Measurements from ENCODE around the gene PSMB9.
"Not testable (repeated sequence)": the region's sequence is repeated elsewhere in the genome, so short reads cannot be mapped to it uniquely, and the experiment has no call there.

The PSMB9 gene

DNA sequence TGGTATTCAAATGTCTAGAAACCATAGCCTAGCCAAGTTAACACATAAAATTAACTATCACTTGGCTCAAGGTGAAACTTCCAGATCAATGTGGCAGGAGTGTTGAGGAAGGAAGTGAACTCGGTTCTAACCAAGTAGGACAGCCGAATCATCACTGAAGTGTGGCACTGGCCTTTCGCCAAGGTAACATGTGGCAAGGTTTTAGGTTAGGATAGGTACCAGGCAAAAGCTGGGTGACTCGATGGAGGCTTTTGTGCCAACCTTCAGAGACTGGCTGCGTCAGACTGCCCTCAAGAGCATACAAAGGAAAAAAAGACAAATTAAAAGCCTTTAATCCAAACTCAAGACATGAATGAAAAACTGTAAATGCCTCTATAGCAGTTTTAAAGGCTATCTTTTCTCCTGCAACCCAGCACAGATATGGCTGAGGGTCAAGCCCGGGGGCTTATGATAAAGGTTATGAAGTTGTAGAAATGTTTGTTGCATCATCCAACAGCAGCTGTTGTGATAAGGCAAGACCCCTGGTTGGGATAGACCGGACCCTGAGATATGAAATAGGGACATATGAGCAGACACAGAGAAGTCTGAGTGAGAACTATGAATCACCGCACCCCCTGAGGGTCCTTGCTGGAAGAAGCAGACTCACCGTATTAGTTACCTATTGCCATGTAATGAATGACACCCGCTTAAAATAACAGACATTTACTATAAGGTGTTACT, 11.9 kb downstream of the PSMB9 start:
- Histone ChIP-seq H3K36me3 (ENCODE audit: control insufficient read depth, insufficient read depth, low read length) (no peaks in the 10 kb centered on the region), H3K27me3 (ENCODE audit: control insufficient read depth, insufficient read depth, low read length) (no peaks in the 10 kb centered on the region), H3K9me3 (ENCODE audit: control insufficient read depth, low read length) (no peaks in the 10 kb centered on the region), H3K4me2 (ENCODE audit: low read length) (no peak overlapping the region), H3K4me3 (ENCODE audit: low read depth, low read length) (no peak overlapping the region), H3K79me2 (no peaks in the 10 kb centered on the region), H2AFZ (no peak overlapping the region), H3K27ac (no peak overlapping the region), H3K9ac (no peak overlapping the region), H3K4me1 (no peaks in the 10 kb centered on the region)
- TF ChIP-seq, protein P1, sequence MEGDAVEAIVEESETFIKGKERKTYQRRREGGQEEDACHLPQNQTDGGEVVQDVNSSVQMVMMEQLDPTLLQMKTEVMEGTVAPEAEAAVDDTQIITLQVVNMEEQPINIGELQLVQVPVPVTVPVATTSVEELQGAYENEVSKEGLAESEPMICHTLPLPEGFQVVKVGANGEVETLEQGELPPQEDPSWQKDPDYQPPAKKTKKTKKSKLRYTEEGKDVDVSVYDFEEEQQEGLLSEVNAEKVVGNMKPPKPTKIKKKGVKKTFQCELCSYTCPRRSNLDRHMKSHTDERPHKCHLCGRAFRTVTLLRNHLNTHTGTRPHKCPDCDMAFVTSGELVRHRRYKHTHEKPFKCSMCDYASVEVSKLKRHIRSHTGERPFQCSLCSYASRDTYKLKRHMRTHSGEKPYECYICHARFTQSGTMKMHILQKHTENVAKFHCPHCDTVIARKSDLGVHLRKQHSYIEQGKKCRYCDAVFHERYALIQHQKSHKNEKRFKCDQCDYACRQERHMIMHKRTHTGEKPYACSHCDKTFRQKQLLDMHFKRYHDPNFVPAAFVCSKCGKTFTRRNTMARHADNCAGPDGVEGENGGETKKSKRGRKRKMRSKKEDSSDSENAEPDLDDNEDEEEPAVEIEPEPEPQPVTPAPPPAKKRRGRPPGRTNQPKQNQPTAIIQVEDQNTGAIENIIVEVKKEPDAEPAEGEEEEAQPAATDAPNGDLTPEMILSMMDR (IDR thresholded peaks at IDR 0.05) = no peak

DNA sequence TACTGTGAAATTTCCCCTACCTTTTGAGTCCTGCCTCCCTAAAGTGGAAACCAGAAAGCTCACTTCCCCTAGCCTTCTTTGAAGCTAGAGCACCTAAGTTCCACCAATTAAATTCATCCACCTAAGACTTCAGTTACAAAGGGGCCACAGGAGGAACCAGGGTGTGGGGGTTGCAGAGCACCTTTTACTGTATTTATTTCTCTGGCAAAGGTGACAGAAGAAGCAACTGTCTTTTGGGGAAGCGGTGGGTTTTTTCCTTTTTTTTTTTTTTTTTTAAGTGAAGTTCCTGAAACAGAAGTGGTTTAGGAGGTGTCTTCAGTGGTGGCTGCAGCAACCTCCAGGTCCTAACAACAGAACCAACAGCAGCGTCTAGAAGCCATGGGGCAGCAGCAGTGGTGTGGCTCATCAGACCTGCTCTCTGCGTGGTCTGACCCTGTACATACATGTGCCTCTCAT, 13.1 kb downstream of the PSMB9 start:
- TF ChIP-seq, protein P1 (IDR thresholded peaks at IDR 0.05) = no peak
- Histone ChIP-seq H3K4me3 (ENCODE audit: low read depth, low read length) (no peak overlapping the region), H3K4me2 (ENCODE audit: low read length) (no peak overlapping the region), H3K9ac (no peak overlapping the region), H3K36me3 (ENCODE audit: control insufficient read depth, insufficient read depth, low read length) (no peaks in the 10 kb centered on the region), H3K79me2 (no peaks in the 10 kb centered on the region), H2AFZ (no peak overlapping the region), H3K4me1 (no peaks in the 10 kb centered on the region), H3K9me3 (ENCODE audit: control insufficient read depth, low read length) (no peaks in the 10 kb centered on the region), H3K27ac (no peak overlapping the region), H3K27me3 (ENCODE audit: control insufficient read depth, insufficient read depth, low read length) (no peaks in the 10 kb centered on the region)

DNA sequence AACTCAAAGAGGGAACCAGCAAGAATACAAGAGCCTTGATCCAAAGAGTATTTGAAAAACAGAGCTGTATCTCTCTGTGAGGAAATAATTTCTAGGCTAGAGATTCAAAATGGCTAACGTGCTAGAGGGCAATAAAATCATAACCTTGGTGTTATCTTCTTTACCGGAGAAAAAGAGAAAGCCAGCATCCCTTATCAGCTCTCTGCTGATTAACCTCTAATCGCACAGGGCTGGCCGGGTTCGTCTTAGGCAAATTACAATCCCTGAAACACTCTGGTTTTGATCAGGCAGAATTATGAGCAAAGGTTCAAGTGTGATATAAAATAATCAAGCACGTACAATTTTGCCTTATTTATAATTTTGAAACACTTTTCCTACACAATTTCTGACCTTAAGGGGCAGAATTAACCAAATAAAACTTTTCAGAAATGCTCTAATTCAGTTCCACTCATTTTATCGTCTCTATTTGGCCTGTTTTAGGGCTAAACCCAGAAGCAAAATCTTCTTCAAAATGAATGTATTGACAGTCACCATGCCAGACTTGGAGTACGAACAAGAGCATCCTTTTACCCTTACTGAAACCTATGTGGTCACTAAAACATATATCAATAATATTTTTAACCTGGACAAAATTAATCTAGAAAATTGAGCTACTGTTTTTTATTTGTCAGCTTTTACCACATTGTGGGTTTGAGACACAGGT, 13.7 kb downstream of the PSMB9 start:
- Histone ChIP-seq H2AFZ (no peak overlapping the region), H3K9me3 (ENCODE audit: control insufficient read depth, low read length) (no peaks in the 10 kb centered on the region), H3K36me3 (ENCODE audit: control insufficient read depth, insufficient read depth, low read length) (no peaks in the 10 kb centered on the region), H3K27ac (no peak overlapping the region), H3K79me2 (no peaks in the 10 kb centered on the region), H3K4me3 (ENCODE audit: low read depth, low read length) (no peak overlapping the region), H3K4me1 (no peaks in the 10 kb centered on the region), H3K9ac (no peak overlapping the region), H3K4me2 (ENCODE audit: low read length) (no peak overlapping the region), H3K27me3 (ENCODE audit: control insufficient read depth, insufficient read depth, low read length) (no peaks in the 10 kb centered on the region)
- TF ChIP-seq, protein P1 (IDR thresholded peaks at IDR 0.05) = no peak

DNA sequence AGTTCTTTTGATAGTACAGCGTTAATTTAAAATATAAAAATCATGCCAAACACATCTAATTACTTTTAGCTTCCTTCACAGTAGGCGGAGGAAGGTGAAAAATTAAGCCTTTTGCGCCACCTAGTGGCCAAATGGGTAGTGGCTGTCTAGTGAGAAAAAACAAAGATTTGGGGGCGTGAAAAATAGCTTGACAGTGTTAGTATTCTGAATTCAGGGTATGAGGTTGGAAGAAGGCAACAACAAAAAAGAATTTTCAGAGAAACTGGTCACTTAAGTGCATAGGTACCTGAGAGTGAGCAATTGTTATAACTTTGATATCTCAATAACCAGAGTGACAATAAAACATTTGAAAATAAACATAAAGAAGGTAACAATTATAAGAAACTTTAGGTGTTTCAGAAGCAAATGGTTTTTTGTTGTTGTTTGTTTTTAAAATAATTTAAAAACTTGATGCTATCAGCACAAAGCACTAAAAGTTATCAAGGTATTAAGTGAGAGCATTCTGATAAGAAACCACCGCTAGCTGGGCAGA, 14.3 kb downstream of the PSMB9 start:
- Histone ChIP-seq H3K9me3 (ENCODE audit: control insufficient read depth, low read length) (no peaks in the 10 kb centered on the region), H3K36me3 (ENCODE audit: control insufficient read depth, insufficient read depth, low read length) (no peaks in the 10 kb centered on the region), H3K4me2 (ENCODE audit: low read length) (no peak overlapping the region), H3K27me3 (ENCODE audit: control insufficient read depth, insufficient read depth, low read length) (no peaks in the 10 kb centered on the region), H3K9ac (no peak overlapping the region), H2AFZ (no peak overlapping the region), H3K27ac (no peak overlapping the region), H3K4me3 (ENCODE audit: low read depth, low read length) (no peak overlapping the region), H3K79me2 (no peaks in the 10 kb centered on the region), H3K4me1 (no peaks in the 10 kb centered on the region)
- TF ChIP-seq, protein P1 (IDR thresholded peaks at IDR 0.05) = peak; percentile 97

DNA sequence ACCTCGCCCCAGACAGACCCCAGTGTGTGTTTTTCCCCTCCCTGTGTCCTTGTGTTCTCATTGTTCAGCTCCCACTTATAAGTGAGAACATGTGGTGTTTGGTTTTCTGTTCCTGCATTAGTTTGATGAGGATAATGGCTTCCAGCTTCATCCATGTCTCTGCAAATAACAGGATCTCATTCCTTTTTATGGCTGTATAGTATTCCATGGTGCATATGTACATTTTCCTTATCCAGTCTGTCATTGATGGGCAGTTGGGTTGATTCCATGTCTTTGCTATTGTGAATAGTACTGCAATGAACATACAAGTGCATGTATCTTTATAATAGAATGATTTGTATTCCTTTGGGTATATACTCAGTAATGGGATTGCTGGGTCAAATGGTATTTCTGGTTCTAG, 20.0 kb downstream of the PSMB9 start:
- not testable (repeated sequence) for H3K9ac ChIP-seq; H3K4me1 ChIP-seq; H3K27me3 ChIP-seq (ENCODE audit: control insufficient read depth, insufficient read depth, low read length); H3K9me3 ChIP-seq (ENCODE audit: control insufficient read depth, low read length); H3K27ac ChIP-seq; H3K79me2 ChIP-seq; H3K36me3 ChIP-seq (ENCODE audit: control insufficient read depth, insufficient read depth, low read length); H2AFZ ChIP-seq; H3K4me3 ChIP-seq (ENCODE audit: low read depth, low read length); H3K4me2 ChIP-seq (ENCODE audit: low read length)

Measured in parathyroid adenoma (tissue), 2 donors.